Measurements from ENCODE around the gene GSG1L. TPM values are rescaled to one million over a fixed set of nuclear protein-coding genes. Genes with fewer than 3 reads are reported as not detected.

The GSG1L gene
- total RNA-seq, 1 donor from 2014 or later: not detected

- Mint-ChIP-seq H3K27me3 (peaks cover 4% of the 10 kb centered on the region), H3K4me1 (peaks cover 2% of the 10 kb centered on the region), H3K4me3 (no peak overlapping the region), H3K9me3 (no peaks in the 10 kb centered on the region), H3K27ac (no peak overlapping the region), H3K36me3 (ENCODE audit: low read depth) (no peaks in the 10 kb centered on the region)
- intact Hi-C loops (cut with micrococcal nuclease): no loop called here
- DNase-seq: no peak
Observed at GRCh38 chr16:27805828-27806351, 257.6 kb downstream of the GSG1L start.

DNA sequence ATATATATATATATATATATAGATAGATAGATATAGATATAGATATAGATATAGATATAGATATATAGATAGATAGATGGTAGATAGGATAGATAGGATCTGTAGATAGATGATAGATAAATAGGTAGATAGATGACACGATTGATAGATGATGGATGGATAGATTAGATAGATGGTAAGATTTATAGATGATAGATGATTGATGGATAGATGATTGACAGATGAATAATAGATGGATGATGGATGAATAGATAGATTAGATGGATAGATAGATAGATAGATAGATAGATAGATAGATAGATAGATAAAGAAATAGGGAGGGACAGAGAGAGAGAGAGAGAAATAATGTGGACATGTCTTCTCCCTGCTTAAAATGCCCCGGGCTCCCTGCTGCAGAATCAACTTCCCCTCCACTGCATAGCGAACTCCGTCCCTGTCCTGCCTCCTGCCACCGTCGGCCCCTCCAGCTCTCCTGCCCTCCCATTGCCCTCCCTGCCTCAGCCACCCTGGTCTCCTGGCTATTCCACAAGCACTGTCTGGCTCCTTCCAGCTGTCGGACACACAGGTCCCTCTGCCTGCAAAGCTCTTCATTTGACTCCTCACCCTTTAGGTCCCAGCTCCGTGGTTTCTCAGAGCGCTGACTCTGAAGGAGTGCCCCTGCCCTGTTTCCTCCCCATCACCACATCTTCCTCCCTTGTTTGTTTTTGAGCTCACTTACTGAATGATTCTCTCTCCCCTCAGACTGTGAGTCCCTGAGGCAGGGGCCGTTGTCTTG, 259.6 kb downstream of the GSG1L start:
- DNase-seq: no peak
- no peak overlapping the region for H3K27ac Mint-ChIP-seq
- intact Hi-C loops (cut with micrococcal nuclease): no loop called here

GRCh38 chr16:27802664-27803439, 260.7 kb downstream of the GSG1L start:
- no peak overlapping the region for H3K4me3 Mint-ChIP-seq
- H3K9me3 Mint-ChIP-seq: no peaks in the 10 kb centered on the region
- peaks cover 2% of the 10 kb centered on the region for H3K4me1 Mint-ChIP-seq
- intact Hi-C loops (cut with micrococcal nuclease): no loop called here
- H3K36me3 Mint-ChIP-seq (ENCODE audit: low read depth): no peaks in the 10 kb centered on the region
- no peak overlapping the region for H3K27ac Mint-ChIP-seq
- DNase-seq: no peak
- peaks cover 4% of the 10 kb centered on the region for H3K27me3 Mint-ChIP-seq

More for the DNA sequence above, 259.6 kb downstream of the GSG1L start:
- no peaks in the 10 kb centered on the region for H3K9me3 Mint-ChIP-seq
- no peaks in the 10 kb centered on the region for H3K36me3 Mint-ChIP-seq (ENCODE audit: low read depth)
- H3K4me3 Mint-ChIP-seq: no peak overlapping the region
- peaks cover 2% of the 10 kb centered on the region for H3K4me1 Mint-ChIP-seq
- H3K27me3 Mint-ChIP-seq: peaks cover 4% of the 10 kb centered on the region

DNA sequence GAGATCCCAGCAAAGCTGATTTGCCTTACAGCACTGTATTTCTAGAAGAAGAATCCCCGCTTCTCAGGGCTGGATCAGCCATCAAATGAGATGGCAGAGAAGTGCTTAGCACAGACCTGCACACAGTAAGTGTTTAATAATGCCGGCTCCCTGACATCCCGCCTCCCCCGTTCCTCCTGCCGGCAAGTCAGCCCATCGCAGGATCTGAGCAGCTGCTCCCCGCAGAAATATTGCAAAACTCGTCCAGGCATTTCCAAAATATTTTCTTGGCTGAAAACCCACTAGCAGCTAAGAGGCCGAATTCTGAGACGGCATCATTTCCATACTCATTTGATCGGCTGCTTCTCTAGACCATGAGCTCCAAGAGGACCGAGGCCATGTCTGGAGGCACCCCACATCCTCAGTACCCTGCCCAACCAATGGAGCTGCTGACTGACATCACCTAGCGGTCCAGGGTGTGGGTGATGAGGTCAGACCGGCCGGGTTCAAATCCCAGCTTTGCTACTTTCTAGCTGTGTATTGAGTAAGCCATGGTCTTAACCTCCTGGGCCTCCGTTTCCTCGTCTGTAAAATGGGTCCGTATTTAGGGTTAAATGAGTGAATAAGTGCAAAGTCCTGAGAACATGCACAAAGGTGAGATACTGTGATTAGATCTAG, 262.1 kb downstream of the GSG1L start:
- Mint-ChIP-seq H3K27me3 (peaks cover 4% of the 10 kb centered on the region), H3K4me1 (peaks cover 2% of the 10 kb centered on the region), H3K36me3 (ENCODE audit: low read depth) (no peaks in the 10 kb centered on the region), H3K9me3 (no peaks in the 10 kb centered on the region), H3K4me3 (no peak overlapping the region), H3K27ac (no peak overlapping the region)
- intact Hi-C loops (cut with micrococcal nuclease): no loop called here
- no peak for DNase-seq

DNA sequence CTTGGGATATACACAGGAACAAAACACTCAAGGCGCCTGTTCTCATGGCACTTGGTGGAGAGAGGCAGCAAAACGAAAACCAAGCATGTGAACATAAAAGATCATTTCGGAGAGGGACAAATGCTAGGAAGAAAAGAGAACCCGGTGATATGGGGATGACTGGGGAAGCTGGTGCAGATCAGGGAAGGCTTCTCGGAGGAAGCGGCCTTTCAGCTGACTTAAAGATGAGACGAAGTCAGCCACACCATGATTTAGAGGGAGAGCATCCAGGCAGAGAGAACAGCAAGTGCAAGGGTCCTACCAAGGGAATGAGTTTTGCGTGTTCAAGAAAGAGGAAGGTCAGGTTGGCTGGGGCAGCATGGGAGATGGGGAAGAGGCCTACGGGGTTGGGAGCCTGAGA, 262.7 kb downstream of the GSG1L start:
- H3K4me1 Mint-ChIP-seq: peaks cover 2% of the 10 kb centered on the region
- no peak overlapping the region for H3K27ac Mint-ChIP-seq
- no peaks in the 10 kb centered on the region for H3K36me3 Mint-ChIP-seq (ENCODE audit: low read depth)
- peaks cover 4% of the 10 kb centered on the region for H3K27me3 Mint-ChIP-seq
- no peak overlapping the region for H3K4me3 Mint-ChIP-seq
- DNase-seq: no peak
- intact Hi-C loops (cut with micrococcal nuclease): no loop called here
- H3K9me3 Mint-ChIP-seq: no peaks in the 10 kb centered on the region

GRCh38 chr16:27799896-27800295, 263.6 kb downstream of the GSG1L start:
- Mint-ChIP-seq H3K27ac (no peak overlapping the region), H3K9me3 (no peaks in the 10 kb centered on the region), H3K4me1 (peaks cover 2% of the 10 kb centered on the region), H3K36me3 (ENCODE audit: low read depth) (no peaks in the 10 kb centered on the region), H3K4me3 (no peak overlapping the region), H3K27me3 (peaks cover 4% of the 10 kb centered on the region)
- DNase-seq: no peak
- intact Hi-C loops (cut with micrococcal nuclease): no loop called here

- Mint-ChIP-seq H3K36me3 (ENCODE audit: low read depth) (no peaks in the 10 kb centered on the region), H3K27me3 (no peaks in the 10 kb centered on the region), H3K4me1 (no peaks in the 10 kb centered on the region), H3K27ac (no peak overlapping the region), H3K9me3 (no peaks in the 10 kb centered on the region), H3K4me3 (no peak overlapping the region)
- intact Hi-C loops (cut with micrococcal nuclease): no loop called here
- no peak for DNase-seq
Observed at GRCh38 chr16:27798241-27798640, 265.3 kb downstream of the GSG1L start.

DNA sequence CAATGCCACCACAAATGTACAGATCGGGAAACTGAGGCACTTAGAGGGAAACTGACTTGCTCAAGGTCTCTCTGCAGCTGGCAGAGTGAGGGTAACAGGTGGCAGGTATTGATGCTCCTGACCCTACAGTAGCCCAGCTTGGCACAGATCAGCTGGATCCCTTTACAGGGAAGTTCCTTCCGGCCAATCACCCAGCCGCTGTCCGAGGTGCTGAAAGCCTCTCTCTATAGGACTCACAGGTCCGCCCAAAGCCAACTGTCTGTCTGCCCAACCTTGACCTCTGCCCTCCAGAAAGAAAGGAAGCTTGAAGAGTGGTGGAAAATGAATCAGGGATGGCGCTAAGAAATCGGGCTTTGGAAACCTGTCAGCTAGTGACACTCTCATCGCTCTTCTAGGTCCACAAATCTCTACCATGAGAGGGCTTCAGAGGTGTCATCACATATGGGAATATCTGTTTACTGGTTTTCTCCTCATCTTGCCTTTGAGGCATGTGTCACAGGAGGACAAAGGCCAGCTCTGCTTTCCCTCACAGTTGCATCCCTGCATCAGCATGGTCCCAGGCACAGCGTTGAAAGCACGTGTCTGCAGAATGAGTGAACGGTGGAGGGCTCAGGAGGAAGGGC, 267.4 kb downstream of the GSG1L start:
- Mint-ChIP-seq H3K4me3 (no peak overlapping the region), H3K4me1 (no peaks in the 10 kb centered on the region), H3K36me3 (ENCODE audit: low read depth) (no peaks in the 10 kb centered on the region), H3K27ac (no peak overlapping the region), H3K27me3 (no peaks in the 10 kb centered on the region), H3K9me3 (no peaks in the 10 kb centered on the region)
- intact Hi-C loops (cut with micrococcal nuclease): no loop called here
- peak; percentile 78 for DNase-seq

- H3K27ac Mint-ChIP-seq: no peak overlapping the region
- intact Hi-C loops (cut with micrococcal nuclease): no loop called here
- no peaks in the 10 kb centered on the region for H3K27me3 Mint-ChIP-seq
- no peak for DNase-seq
- no peaks in the 10 kb centered on the region for H3K4me1 Mint-ChIP-seq
- H3K4me3 Mint-ChIP-seq: no peak overlapping the region
- H3K9me3 Mint-ChIP-seq: no peaks in the 10 kb centered on the region
- H3K36me3 Mint-ChIP-seq (ENCODE audit: low read depth): no peaks in the 10 kb centered on the region
Observed at GRCh38 chr16:27793249-27793622, 270.3 kb downstream of the GSG1L start.

- no peak overlapping the region for H3K27ac Mint-ChIP-seq
- intact Hi-C loops (cut with micrococcal nuclease): no loop called here
- no peak overlapping the region for H3K4me3 Mint-ChIP-seq
- no peaks in the 10 kb centered on the region for H3K36me3 Mint-ChIP-seq (ENCODE audit: low read depth)
- no peak for DNase-seq
- H3K9me3 Mint-ChIP-seq: no peaks in the 10 kb centered on the region
- H3K4me1 Mint-ChIP-seq: no peaks in the 10 kb centered on the region
- H3K27me3 Mint-ChIP-seq: no peaks in the 10 kb centered on the region
Observed at GRCh38 chr16:27792486-27793248, 270.8 kb downstream of the GSG1L start.

GRCh38 chr16:27791404-27791719, 272.2 kb downstream of the GSG1L start:
- H3K27ac Mint-ChIP-seq: no peak overlapping the region
- DNase-seq: no peak
- intact Hi-C loops (cut with micrococcal nuclease): no loop called here
- H3K4me3 Mint-ChIP-seq: no peak overlapping the region
- no peaks in the 10 kb centered on the region for H3K36me3 Mint-ChIP-seq (ENCODE audit: low read depth)
- no peaks in the 10 kb centered on the region for H3K27me3 Mint-ChIP-seq
- no peaks in the 10 kb centered on the region for H3K4me1 Mint-ChIP-seq
- no peaks in the 10 kb centered on the region for H3K9me3 Mint-ChIP-seq

DNA sequence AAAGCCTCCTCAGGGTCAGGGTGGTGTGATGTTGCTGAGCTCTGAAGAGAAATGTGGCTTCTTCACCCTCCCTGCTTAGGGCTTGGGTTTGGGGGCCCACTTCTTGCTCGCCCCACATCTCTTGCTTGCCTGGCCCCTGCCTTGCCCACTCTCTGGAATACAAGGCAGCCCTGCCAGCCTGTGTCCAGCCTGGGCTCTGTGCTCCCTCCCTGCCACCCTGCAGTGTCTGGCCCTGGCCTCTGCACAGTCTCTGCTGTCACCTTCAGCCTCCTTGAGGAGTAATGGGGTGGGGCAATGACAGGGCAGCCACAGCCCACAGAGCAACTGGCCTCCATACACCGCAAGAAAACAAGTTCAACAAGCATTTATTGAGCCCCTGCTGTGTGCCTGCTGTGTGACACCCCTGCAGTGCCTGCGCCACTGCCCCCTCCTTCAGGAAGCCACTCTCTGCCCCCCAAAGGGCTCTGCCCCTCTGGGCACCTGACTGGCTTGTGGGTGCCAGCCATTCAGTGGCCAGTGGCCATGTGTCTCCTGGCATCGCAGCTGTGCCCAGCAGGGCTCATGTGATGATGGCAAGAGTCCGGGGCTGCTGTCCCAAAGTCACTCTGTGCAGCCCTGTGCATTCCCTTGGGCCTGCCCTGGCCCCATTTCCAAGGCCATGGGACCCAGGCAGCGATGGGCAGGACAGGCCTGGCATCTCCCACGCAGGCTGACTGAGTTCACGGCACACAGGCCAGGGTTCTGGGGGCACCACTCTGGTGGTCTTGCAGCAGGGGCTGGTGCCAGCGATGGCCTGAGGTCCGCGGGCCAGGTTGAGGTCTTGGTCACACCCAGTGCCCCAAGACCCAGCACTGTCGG, 272.7 kb downstream of the GSG1L start:
- Mint-ChIP-seq H3K36me3 (ENCODE audit: low read depth) (no peaks in the 10 kb centered on the region), H3K27me3 (no peaks in the 10 kb centered on the region), H3K9me3 (no peaks in the 10 kb centered on the region)

More for the DNA sequence above, 272.7 kb downstream of the GSG1L start:
- Mint-ChIP-seq H3K4me3 (no peak overlapping the region), H3K4me1 (no peaks in the 10 kb centered on the region), H3K27ac (no peak overlapping the region)
- intact Hi-C loops (cut with micrococcal nuclease): no loop called here
- DNase-seq: no peak
